GM12801 (cell line): Measurements from ENCODE around the gene FOXJ2.

Experiments used
- TF ChIP-seq, protein P1 (sequence below): IDR thresholded peaks from one replicate; pipeline ENCODE4 v1.5.1; 2011; ENCODE audit warnings: control low read depth; ENCODE audit not compliant: insufficient read length; ENCODE audit errors: extremely low read depth

FOXJ2 gene

DNA sequence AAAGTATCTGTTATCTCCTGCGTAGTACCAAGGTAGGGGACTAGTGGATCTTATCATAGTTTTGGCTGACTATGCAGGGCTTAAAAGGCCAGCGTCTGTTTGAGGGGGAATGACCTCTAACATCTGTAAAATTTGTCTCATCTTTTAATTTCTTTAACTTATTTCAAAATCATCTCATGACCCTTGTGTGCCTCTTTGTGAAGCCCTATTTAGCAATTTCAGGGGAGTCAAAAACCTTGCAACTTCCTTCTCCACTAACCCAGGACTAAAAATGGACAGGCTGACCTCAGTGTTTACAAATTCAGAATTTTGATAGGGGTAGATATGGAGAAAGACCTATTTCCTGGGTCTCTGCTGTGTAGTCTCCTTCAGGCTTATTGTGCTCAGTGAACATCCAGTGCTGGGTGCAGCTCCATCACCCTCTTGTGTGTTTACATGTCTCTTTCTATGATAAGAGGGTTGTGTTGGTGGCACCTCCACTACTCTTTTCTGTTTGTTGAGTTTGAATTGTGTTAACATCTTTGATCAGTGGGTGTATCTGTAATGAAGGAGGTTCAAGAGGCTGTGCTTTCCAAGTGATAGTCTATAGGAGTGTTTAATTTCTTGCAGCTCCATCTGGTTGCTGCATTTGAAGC lies 63.9 kb downstream of the FOXJ2 start:
- TF ChIP-seq, protein P1, sequence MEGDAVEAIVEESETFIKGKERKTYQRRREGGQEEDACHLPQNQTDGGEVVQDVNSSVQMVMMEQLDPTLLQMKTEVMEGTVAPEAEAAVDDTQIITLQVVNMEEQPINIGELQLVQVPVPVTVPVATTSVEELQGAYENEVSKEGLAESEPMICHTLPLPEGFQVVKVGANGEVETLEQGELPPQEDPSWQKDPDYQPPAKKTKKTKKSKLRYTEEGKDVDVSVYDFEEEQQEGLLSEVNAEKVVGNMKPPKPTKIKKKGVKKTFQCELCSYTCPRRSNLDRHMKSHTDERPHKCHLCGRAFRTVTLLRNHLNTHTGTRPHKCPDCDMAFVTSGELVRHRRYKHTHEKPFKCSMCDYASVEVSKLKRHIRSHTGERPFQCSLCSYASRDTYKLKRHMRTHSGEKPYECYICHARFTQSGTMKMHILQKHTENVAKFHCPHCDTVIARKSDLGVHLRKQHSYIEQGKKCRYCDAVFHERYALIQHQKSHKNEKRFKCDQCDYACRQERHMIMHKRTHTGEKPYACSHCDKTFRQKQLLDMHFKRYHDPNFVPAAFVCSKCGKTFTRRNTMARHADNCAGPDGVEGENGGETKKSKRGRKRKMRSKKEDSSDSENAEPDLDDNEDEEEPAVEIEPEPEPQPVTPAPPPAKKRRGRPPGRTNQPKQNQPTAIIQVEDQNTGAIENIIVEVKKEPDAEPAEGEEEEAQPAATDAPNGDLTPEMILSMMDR = no peak

DNA sequence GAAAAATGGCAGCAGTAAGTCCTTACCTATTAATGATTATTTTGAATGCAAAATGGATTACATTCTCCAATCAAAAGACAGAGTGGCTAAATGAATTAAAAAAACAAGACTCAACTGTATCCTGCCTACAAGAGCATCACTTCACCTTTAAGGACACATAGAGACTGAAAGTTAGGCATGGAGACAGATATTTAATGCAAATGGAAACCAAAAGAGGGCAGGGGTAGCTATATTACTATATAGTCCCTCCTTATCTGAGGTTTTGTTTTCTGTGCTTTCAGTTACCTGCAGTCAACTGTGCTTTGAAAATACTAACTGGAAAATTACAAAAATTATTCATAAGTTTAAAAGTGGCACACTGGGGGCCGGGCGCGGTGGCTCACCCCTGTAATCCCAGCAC lies 66.7 kb downstream of the FOXJ2 start:
- TF ChIP-seq, protein P1 = no peak
